ENCODE results near the gene SLC25A10.
"Not testable (repeated sequence)": the region's sequence is repeated elsewhere in the genome, so short reads cannot be mapped to it uniquely, and the experiment has no call there.

Gene SLC25A10

GRCh38 chr17:81720267-81721071 lies 8.4 kb downstream of the SLC25A10 start:
- no peak for DNase-seq (ENCODE audit: low read depth in 2 of 2)

GRCh38 chr17:81722184-81723120 lies 10.4 kb downstream of the SLC25A10 start:
- DNase-seq (ENCODE audit: low read depth in 2 of 2) = no peak

GRCh38 chr17:81723651-81724209 lies 11.6 kb downstream of the SLC25A10 start:
- no peak for DNase-seq (ENCODE audit: low read depth in 2 of 2)

GRCh38 chr17:81725439-81725838 lies 13.4 kb downstream of the SLC25A10 start:
- DNase-seq (ENCODE audit: low read depth in 2 of 2) = no peak

- no peak for DNase-seq (ENCODE audit: low read depth in 2 of 2)
These were observed 13.9 kb downstream of the SLC25A10 start for GRCh38 chr17:81726004-81726403.

- no peak for DNase-seq (ENCODE audit: low read depth in 2 of 2)
These were observed 15.4 kb downstream of the SLC25A10 start for GRCh38 chr17:81727324-81728031.

GRCh38 chr17:81733507-81734404 lies 21.7 kb downstream of the SLC25A10 start:
- DNase-seq (ENCODE audit: low read depth in 2 of 2) = peak; percentile 50 to 58

GRCh38 chr17:81734405-81735263 lies 22.6 kb downstream of the SLC25A10 start:
- DNase-seq (ENCODE audit: low read depth in 2 of 2) = no peak

- no peak for DNase-seq (ENCODE audit: low read depth in 2 of 2)
These were observed 23.4 kb downstream of the SLC25A10 start for GRCh38 chr17:81735264-81736102.

- DNase-seq (ENCODE audit: low read depth in 2 of 2) = no peak
These were observed 26.1 kb downstream of the SLC25A10 start for GRCh38 chr17:81737947-81738800.

GRCh38 chr17:81738801-81739393 lies 26.8 kb downstream of the SLC25A10 start:
- no peak for DNase-seq (ENCODE audit: low read depth in 2 of 2)

- DNase-seq (ENCODE audit: low read depth in 2 of 2) = not testable (repeated sequence)
These were observed 27.5 kb downstream of the SLC25A10 start for GRCh38 chr17:81739593-81739992.

GRCh38 chr17:81740395-81740961 lies 28.4 kb downstream of the SLC25A10 start:
- DNase-seq (ENCODE audit: low read depth in 2 of 2) = no peak

GRCh38 chr17:81741049-81741593 lies 29.0 kb downstream of the SLC25A10 start:
- DNase-seq (ENCODE audit: low read depth in 2 of 2) = no peak

GRCh38 chr17:81741594-81742452 lies 29.7 kb downstream of the SLC25A10 start:
- no peak for DNase-seq (ENCODE audit: low read depth in 2 of 2)
